OCI-M2 (cell line): ENCODE results near the gene ACKR4.
"Not testable (repeated sequence)": the region's sequence is repeated elsewhere in the genome, so short reads cannot be mapped to it uniquely, and the experiment has no call there.

Source experiments
- DNase-seq: peaks from one replicate; lab custom pipeline; 2025; ENCODE audit not compliant: unreplicated experiment; lab: John Stamatoyannopoulos, UW

The ACKR4 gene

GRCh38 chr3:132596816-132597433 lies at the start of gene ACKR4:
Gene ACKR4 (plus strand): TSS chr3:132597270. CDS start chr3:132600398, 3,128 bp downstream.
- no peak for DNase-seq

- no peak for DNase-seq
Measured at GRCh38 chr3:132549169-132549568, 47.9 kb upstream of the ACKR4 start.

GRCh38 chr3:132549890-132550578 lies 47.0 kb upstream of the ACKR4 start:
- no peak for DNase-seq

GRCh38 chr3:132550579-132551305 lies 46.3 kb upstream of the ACKR4 start:
- DNase-seq = peak; percentile 57

GRCh38 chr3:132553826-132554225 lies 43.2 kb upstream of the ACKR4 start:
- DNase-seq = no peak

GRCh38 chr3:132554437-132554836 lies 42.6 kb upstream of the ACKR4 start:
- DNase-seq = no peak

GRCh38 chr3:132555306-132556035 lies 41.6 kb upstream of the ACKR4 start:
- no peak for DNase-seq

- not testable (repeated sequence) for DNase-seq
Measured at GRCh38 chr3:132556036-132556386, 41.1 kb upstream of the ACKR4 start.

- DNase-seq = no peak
Measured at GRCh38 chr3:132556508-132557159, 40.4 kb upstream of the ACKR4 start.

- DNase-seq = no peak
Measured at GRCh38 chr3:132561003-132561402, 36.1 kb upstream of the ACKR4 start.

GRCh38 chr3:132563420-132564069 lies 33.5 kb upstream of the ACKR4 start:
- DNase-seq = no peak

- no peak for DNase-seq
Measured at GRCh38 chr3:132564070-132564465, 33.0 kb upstream of the ACKR4 start.

GRCh38 chr3:132568422-132568821 lies 28.6 kb upstream of the ACKR4 start:
- DNase-seq = no peak

- no peak for DNase-seq
Measured at GRCh38 chr3:132569153-132569552, 27.9 kb upstream of the ACKR4 start.

- no peak for DNase-seq
Measured at GRCh38 chr3:132569580-132569979, 27.5 kb upstream of the ACKR4 start.

- no peak for DNase-seq
Measured at GRCh38 chr3:132570016-132570415, 27.1 kb upstream of the ACKR4 start.

GRCh38 chr3:132573797-132574211 lies 23.3 kb upstream of the ACKR4 start:
- DNase-seq = no peak

GRCh38 chr3:132587401-132587800 lies 9.7 kb upstream of the ACKR4 start:
- DNase-seq = no peak

GRCh38 chr3:132592216-132592615 lies 4.9 kb upstream of the ACKR4 start:
- DNase-seq = no peak

GRCh38 chr3:132593241-132593946 lies 3.7 kb upstream of the ACKR4 start:
- no peak for DNase-seq
